Central memory CD8-positive, alpha-beta T cell (primary cell): Measurements from ENCODE around the gene RELL1.

ENCODE experiments used
- ATAC-seq: fragments of 150-1000 bp; cut with Tn5 transposase; replicated peaks from 2 replicates; pipeline ENCODE4 v1.10.0; 2022; ENCODE audit warnings: mild to moderate bottlenecking, moderate FRiP score, moderate number of reproducible peaks; ENCODE audit not compliant: poor library complexity, severe bottlenecking; ENCODE audit errors: extremely low read depth
- DNase-seq, 2 donors: peaks; one replicate each; pipeline ENCODE4 v3.0.0; 2021; ENCODE audit warnings: low spot score in 2 of 2
- H3K27ac Mint-ChIP-seq: one replicate; pipeline ENCODE4 v1.8.0; 2022; ENCODE audit warnings: low read depth, mild to moderate bottlenecking, moderate library complexity, mixed read lengths
- H3K27me3 Mint-ChIP-seq: one replicate; pipeline ENCODE4 v1.8.0; 2022; ENCODE audit warnings: mixed read lengths
- H3K36me3 Mint-ChIP-seq: one replicate; pipeline ENCODE4 v1.8.0; 2022; ENCODE audit warnings: mild to moderate bottlenecking, moderate library complexity, mixed read lengths; ENCODE audit not compliant: insufficient read depth
- H3K4me1 Mint-ChIP-seq: one replicate; pipeline ENCODE4 v1.8.0; 2022; ENCODE audit warnings: mixed read lengths
- H3K4me3 Mint-ChIP-seq: one replicate; pipeline ENCODE4 v1.8.0; 2022; ENCODE audit warnings: mild to moderate bottlenecking, moderate library complexity, mixed read lengths
- H3K9me3 Mint-ChIP-seq: one replicate; pipeline ENCODE4 v1.8.0; 2022; ENCODE audit warnings: mixed read lengths

Gene RELL1

GRCh38 chr4:37595875-37596680 lies 90.1 kb downstream of the RELL1 start:
- DNase-seq (no peak), ATAC-seq (no peak)
- Mint-ChIP-seq H3K4me1 (no peaks in the 10 kb centered on the region), H3K9me3 (no peaks in the 10 kb centered on the region), H3K4me3 (no peak overlapping the region), H3K27ac (no peak overlapping the region), H3K36me3 (no peaks in the 10 kb centered on the region), H3K27me3 (no peaks in the 10 kb centered on the region)

GRCh38 chr4:37594099-37594498 lies 92.1 kb downstream of the RELL1 start:
- Mint-ChIP-seq H3K27me3 (no peaks in the 10 kb centered on the region), H3K27ac (no peak overlapping the region), H3K4me1 (no peaks in the 10 kb centered on the region), H3K9me3 (no peaks in the 10 kb centered on the region), H3K36me3 (no peaks in the 10 kb centered on the region), H3K4me3 (no peak overlapping the region)
- ATAC-seq = no peak
- DNase-seq = no peak

GRCh38 chr4:37591349-37591748 lies 94.8 kb downstream of the RELL1 start:
- H3K27me3 Mint-ChIP-seq = no peaks in the 10 kb centered on the region
- ATAC-seq (no peak), DNase-seq (no peak)
- H3K36me3 Mint-ChIP-seq = no peaks in the 10 kb centered on the region
- H3K4me1 Mint-ChIP-seq = no peaks in the 10 kb centered on the region
- H3K27ac Mint-ChIP-seq = no peak overlapping the region
- H3K9me3 Mint-ChIP-seq = no peaks in the 10 kb centered on the region
- no peak overlapping the region for H3K4me3 Mint-ChIP-seq

- Mint-ChIP-seq H3K36me3 (no peaks in the 10 kb centered on the region), H3K27me3 (no peaks in the 10 kb centered on the region), H3K4me3 (no peak overlapping the region), H3K4me1 (no peaks in the 10 kb centered on the region), H3K9me3 (no peaks in the 10 kb centered on the region), H3K27ac (no peak overlapping the region)
- ATAC-seq = no peak
- no peak for DNase-seq
Measured at GRCh38 chr4:37590016-37590415, 96.2 kb downstream of the RELL1 start.

GRCh38 chr4:37588150-37588549 lies 98.0 kb downstream of the RELL1 start:
- ATAC-seq = no peak

GRCh38 chr4:37586194-37586593 lies 100.0 kb downstream of the RELL1 start:
- no peaks in the 10 kb centered on the region for H3K4me1 Mint-ChIP-seq
- peaks cover 36% of the 10 kb centered on the region for H3K27me3 Mint-ChIP-seq
- H3K9me3 Mint-ChIP-seq = no peaks in the 10 kb centered on the region
- no peak overlapping the region for H3K27ac Mint-ChIP-seq
- H3K36me3 Mint-ChIP-seq = no peaks in the 10 kb centered on the region
- H3K4me3 Mint-ChIP-seq = no peak overlapping the region
- DNase-seq = no peak
- no peak for ATAC-seq

More at GRCh38 chr4:37588150-37588549, 98.0 kb downstream of the RELL1 start:
- Mint-ChIP-seq H3K36me3 (no peaks in the 10 kb centered on the region), H3K4me3 (no peak overlapping the region), H3K27ac (no peak overlapping the region), H3K4me1 (no peaks in the 10 kb centered on the region), H3K9me3 (no peaks in the 10 kb centered on the region), H3K27me3 (peaks cover 16% of the 10 kb centered on the region)
- no peak for DNase-seq

GRCh38 chr4:37584493-37585060 lies 101.6 kb downstream of the RELL1 start:
- peak overlapping the region; percentile 76 for H3K27ac Mint-ChIP-seq

GRCh38 chr4:37584071-37584470 lies 102.1 kb downstream of the RELL1 start:
- no peak for ATAC-seq
- Mint-ChIP-seq H3K4me1 (no peaks in the 10 kb centered on the region), H3K27me3 (peaks cover 57% of the 10 kb centered on the region), H3K36me3 (no peaks in the 10 kb centered on the region), H3K27ac (peak overlapping the region; percentile 76), H3K9me3 (peaks cover 11% of the 10 kb centered on the region), H3K4me3 (no peak overlapping the region)
- DNase-seq = no peak

More at GRCh38 chr4:37584493-37585060, 101.6 kb downstream of the RELL1 start:
- Mint-ChIP-seq H3K4me1 (no peaks in the 10 kb centered on the region), H3K4me3 (no peak overlapping the region), H3K27me3 (peaks cover 52% of the 10 kb centered on the region), H3K36me3 (no peaks in the 10 kb centered on the region), H3K9me3 (peaks cover 7% of the 10 kb centered on the region)
- ATAC-seq (no peak), DNase-seq (no peak)

GRCh38 chr4:37573566-37573965 lies 112.6 kb downstream of the RELL1 start:
- DNase-seq = no peak
- H3K4me1 Mint-ChIP-seq = no peaks in the 10 kb centered on the region
- H3K4me3 Mint-ChIP-seq = no peak overlapping the region

GRCh38 chr4:37568489-37568888 lies 117.7 kb downstream of the RELL1 start:
- Mint-ChIP-seq H3K27ac (no peak overlapping the region), H3K4me1 (no peaks in the 10 kb centered on the region), H3K4me3 (no peak overlapping the region), H3K36me3 (no peaks in the 10 kb centered on the region), H3K27me3 (no peaks in the 10 kb centered on the region), H3K9me3 (no peaks in the 10 kb centered on the region)
- ATAC-seq (no peak), DNase-seq (no peak)

More at GRCh38 chr4:37573566-37573965, 112.6 kb downstream of the RELL1 start:
- H3K36me3 Mint-ChIP-seq = peaks cover 2% of the 10 kb centered on the region
- ATAC-seq = no peak
- H3K27ac Mint-ChIP-seq = no peak overlapping the region
- H3K9me3 Mint-ChIP-seq = peaks cover 14% of the 10 kb centered on the region
- peaks cover 42% of the 10 kb centered on the region for H3K27me3 Mint-ChIP-seq

GRCh38 chr4:37567836-37568235 lies 118.3 kb downstream of the RELL1 start:
- H3K4me1 Mint-ChIP-seq = no peaks in the 10 kb centered on the region
- H3K9me3 Mint-ChIP-seq = no peaks in the 10 kb centered on the region
- ATAC-seq (no peak), DNase-seq (no peak)
- no peak overlapping the region for H3K27ac Mint-ChIP-seq
- H3K4me3 Mint-ChIP-seq = no peak overlapping the region
- no peaks in the 10 kb centered on the region for H3K27me3 Mint-ChIP-seq
- no peaks in the 10 kb centered on the region for H3K36me3 Mint-ChIP-seq

GRCh38 chr4:37562592-37562991 lies 123.6 kb downstream of the RELL1 start:
- DNase-seq (no peak), ATAC-seq (no peak)
- H3K27me3 Mint-ChIP-seq = no peaks in the 10 kb centered on the region
- H3K27ac Mint-ChIP-seq = no peak overlapping the region
- H3K9me3 Mint-ChIP-seq = no peaks in the 10 kb centered on the region
- no peaks in the 10 kb centered on the region for H3K36me3 Mint-ChIP-seq
- no peak overlapping the region for H3K4me3 Mint-ChIP-seq
- no peaks in the 10 kb centered on the region for H3K4me1 Mint-ChIP-seq

- no peak for ATAC-seq
- H3K27me3 Mint-ChIP-seq = no peaks in the 10 kb centered on the region
- no peaks in the 10 kb centered on the region for H3K36me3 Mint-ChIP-seq
- H3K27ac Mint-ChIP-seq = no peak overlapping the region
- H3K4me1 Mint-ChIP-seq = no peaks in the 10 kb centered on the region
- no peak overlapping the region for H3K4me3 Mint-ChIP-seq
- no peaks in the 10 kb centered on the region for H3K9me3 Mint-ChIP-seq
- no peak for DNase-seq
Measured at GRCh38 chr4:37561803-37562207, 124.4 kb downstream of the RELL1 start.
